Fibroblast of skin of back (primary cell): ENCODE results near the gene C12orf75.
"Not testable (repeated sequence)": the region's sequence is repeated elsewhere in the genome, so short reads cannot be mapped to it uniquely, and the experiment has no call there.

Experiments used
- DNase-seq: peaks from one replicate; pipeline ENCODE4 v3.0.0-alpha.2; 2013

Gene C12orf75

DNA sequence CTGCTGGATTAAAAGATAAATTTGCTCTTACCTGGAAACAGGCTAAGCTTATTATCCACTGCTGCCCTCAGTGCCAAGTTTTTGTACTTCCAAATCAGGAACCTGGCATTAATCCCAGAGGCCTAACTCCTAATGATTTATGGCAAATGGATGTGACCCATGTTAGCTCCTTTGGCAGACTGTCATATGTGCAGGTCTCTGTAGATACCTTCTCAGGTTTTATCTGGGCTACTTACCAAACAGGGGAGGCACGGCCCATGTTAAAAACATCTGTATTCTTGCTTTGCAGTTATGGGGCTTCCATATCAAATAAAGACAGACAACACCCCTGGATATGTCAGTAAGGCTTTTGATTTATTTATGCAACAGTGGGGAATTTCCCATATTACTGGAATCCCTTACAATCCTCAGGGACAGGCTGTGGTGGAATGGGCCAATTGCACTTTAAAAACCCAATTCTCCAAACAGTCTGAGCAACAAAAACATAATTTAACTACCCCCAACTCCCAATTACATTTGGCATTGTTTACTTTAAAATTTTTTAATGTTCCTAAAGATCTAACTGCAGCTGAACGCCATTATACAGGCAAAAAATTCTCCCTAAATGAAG is 19.9 kb upstream of the C12orf75 start:
- not testable (repeated sequence) for DNase-seq

DNA sequence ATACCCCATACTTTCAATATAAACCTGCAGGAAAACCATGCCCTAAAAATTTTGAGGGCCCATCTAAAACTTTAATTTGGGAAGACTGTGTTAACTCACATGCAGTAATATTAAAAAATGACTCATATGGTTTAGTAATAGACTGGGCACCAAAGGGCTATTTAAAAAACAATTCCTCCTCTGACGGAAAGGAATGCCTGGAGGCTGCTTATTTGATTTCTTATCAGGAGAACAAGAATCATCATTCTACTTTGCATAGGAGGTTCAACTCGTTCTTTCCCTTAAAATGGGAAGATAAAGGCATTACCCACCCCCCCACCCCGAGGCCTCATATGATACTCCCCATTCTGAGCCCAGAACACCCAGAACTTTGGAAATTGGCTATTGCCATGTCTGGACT is 18.6 kb upstream of the C12orf75 start:
- DNase-seq, result not testable (repeated sequence)

DNA sequence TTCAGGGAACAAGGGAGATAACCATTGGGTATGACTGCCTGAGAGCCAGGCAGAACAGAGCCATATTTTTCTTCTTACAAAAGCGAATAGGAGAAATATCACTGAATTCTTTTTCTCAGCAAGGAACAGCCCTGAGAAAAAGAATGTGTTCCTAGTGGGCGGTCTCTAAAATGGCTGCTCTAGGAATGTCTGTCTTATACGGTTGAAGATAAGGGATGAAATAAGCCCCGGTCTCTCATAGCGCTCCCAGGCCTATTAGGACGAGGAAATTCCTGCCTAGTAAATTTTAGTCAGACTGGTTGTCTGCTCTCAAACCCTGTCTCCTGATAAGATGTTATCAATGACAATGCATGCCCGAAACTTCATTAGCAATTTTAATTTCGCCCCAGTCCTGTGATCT is 16.7 kb upstream of the C12orf75 start:
- not testable (repeated sequence) for DNase-seq

DNA sequence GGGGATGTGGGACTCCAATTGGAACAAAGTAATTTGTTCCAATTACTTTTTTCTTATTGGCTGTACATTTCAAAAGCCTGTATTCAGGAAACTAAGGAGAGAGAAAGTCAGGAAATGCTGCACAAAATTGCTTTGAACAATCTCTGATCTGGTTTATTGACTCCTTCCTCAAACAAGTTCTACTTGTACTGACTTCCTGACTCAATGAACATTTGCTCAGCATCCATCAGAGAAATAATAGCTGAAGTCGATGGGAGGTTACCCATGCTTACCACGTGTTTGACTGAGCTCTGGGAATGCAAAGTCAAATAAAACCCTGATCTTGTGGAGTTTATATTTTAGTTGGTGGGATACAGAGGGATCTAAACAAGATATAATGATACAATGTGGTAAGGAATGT is 15.4 kb upstream of the C12orf75 start:
- DNase-seq, result no peak

DNA sequence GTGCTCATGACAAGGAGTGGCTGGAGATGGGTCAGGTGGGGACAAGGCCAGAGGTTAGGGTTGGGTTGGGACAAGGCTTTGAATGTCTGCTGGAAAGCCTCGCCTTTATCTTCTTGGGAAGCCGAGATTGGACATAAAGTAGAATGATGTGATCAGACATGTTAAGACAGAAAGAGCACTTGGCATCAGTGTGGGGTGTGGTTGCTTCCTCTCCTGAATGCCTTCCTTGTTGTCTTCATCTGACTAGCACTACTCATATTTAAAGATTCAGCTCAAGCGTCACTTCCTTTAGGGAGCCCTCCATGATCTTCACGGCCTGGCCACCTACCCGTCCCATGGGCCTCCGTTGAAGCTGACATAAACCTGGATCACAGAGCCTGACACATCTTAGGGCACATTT is 14.8 kb upstream of the C12orf75 start:
- no peak for DNase-seq

DNA sequence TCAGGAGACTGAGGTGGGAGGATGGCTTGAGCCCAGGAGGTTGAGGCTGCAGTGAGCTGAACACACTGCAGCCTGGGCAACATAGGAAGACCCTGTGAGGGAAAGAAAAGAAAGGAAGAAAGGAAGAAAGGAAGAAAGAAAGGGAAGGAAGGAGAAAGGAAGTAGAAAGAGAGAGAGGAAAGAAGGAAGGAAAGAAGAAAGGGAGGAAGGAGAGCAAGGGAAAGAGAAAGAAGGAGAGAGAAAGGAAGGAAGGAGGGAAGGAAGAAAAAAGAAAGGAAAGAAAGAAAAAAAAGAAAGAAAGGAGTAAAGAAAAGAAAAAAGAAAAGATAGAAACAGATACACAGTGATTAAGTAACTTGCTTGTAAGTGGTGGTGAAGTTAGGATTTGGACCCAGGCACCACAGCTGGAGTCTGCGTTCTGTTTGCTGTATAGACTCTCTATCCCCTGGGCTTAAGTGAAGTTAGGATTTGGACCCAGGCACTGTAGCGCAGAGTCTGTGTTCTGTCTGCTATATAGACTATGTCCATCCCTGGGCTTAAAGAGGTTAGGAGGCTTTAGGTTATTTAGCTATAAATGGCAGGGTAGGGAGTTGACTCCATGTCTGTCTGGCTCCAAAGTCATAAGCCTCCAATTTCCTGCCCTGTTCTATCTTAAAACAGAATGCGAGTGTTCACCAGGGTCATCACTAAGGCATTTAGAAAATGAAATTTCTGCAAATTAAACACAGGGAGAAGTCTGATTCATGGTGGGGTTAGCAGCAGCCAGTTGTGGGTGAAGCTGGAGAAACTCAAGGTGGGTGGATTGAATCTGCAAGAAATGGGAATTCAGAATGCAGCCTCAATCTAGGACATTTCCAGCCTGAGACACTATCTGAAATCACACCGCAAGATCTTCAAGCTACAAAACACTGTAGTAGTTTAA is 13.3 kb upstream of the C12orf75 start:
- DNase-seq, result peak; percentile 90

DNA sequence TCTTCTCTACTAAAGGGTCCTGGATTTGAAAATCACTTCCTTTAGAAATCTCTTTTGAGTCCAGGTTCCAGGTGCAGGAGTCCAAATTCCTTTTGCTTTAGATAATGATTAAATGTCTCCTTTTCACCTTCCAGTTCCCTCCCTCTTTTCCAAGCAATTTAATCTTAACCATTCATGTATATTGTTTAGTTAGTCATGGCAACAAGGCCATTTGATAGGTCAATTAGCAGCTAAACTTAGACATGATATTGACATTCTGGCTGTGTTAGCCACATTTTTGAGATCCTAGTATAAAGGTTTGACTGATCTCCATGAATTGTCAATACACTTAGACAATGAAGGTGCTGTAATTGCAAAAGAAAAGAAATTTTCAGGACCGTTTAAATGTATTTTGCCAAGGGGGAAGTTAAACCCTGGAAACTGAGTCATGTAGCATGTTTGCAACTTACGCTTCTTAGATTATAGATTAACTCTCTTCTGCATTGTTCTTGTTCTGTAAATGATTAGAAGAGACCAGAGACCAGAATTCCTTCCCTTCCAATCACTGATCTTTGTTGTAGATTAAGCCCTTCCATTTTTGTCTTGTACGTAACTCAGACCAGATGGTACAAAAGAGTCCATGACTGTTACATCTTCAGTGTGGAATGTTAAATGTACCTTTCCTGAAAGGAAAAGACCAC is 12.4 kb upstream of the C12orf75 start:
- DNase-seq, result peak; percentile 55

DNA sequence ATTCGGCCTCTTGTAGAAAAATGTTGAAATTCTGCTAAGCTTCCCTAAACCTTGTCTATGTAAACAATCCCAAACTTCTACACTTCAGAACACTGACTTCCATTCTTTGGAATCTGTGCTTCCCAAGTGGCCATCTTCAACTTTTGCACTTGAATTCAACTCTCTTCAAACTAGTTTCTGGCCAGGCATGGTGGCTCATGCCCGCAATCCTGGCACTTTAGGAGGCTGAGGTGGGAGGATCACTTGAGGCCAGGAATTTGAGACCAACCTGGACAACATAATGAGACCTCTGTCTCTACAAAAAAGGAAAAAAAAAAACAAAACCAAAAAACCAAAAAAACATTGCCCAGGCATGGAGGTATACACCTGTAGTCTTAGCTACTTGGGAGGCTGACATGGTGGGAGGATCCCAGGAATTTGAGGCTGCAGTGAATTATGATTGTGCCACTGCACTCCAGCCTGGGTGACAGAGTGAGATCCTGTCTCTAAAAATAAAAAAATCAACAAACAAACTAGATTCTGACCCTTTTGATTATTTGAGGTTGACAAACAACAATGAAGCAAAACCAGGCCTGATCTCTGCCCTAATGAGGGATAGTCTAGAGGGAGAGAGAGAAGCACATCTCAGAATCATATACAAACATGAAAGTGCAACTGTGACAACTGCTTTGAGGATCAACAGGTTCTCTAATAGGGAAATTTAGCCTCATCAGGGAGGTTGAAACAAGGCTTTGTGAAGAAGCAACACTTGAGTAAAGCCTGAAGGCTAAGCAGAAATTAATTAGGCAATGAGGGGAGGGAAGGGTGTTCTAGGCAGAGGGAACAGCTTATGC is 11.6 kb upstream of the C12orf75 start:
- no peak for DNase-seq

DNA sequence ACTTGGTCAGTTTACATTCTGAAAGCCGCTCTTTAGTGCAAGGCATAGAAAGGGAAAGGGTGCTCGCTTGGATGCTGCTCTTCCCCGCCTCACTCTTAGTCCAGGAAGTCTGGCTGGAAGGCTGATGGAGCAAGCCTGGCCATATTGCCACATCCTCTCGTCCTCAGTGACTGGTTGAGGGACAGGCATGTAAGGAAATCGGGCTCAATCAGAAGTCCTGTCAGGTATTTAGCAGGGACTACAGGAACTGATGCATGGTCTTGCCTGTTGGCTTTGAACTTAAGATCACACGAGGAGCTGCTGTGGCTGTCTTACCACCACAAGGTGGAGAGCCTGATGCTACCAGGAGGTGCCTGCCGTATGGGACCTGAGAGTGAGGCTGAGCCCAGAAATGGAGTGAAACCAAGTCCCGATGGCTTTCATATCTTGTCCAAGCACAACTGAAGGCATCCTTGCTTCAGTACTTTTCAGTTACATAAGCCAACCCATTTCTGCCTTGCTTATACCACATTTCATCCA is 10.7 kb upstream of the C12orf75 start:
- no peak for DNase-seq

DNA sequence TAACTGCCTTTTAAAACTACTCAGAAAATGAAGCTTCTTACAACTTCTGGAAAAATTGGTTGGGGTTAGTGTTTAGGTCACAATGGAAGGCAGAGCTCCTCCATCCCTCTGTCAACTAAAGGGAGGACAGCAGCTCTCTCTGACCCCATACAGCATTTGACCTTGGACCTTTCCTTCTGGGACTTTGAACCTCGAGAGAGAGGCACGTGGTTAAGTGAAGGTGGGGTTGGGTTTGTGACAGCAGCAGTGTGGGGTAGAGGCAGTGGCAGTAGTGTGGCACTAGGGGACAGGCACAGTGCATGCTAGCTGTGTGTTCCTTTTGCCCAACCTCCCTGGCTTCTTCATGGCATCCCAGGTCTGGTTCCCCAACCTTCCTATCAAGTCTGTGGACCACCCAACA is 9.4 kb upstream of the C12orf75 start:
- no peak for DNase-seq

DNA sequence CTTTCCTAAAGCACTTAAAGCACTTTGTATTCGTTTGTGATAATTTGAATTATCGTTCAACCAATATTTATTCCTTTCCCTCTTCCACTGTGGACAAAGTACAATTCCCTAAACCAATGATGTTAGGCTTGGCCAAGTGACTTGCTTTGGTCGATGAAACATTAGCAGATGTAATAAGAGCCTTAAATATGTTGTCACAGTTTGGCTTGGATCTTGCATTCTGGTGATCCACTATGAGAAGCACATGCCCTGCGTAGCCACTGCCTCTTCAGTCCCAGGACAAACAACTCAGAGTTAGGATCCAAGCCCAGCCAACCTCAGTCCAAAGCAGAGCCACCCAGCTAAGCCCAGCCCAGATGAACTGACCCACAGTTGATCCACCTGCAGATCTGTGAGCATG is 8.4 kb upstream of the C12orf75 start:
- DNase-seq, result no peak

DNA sequence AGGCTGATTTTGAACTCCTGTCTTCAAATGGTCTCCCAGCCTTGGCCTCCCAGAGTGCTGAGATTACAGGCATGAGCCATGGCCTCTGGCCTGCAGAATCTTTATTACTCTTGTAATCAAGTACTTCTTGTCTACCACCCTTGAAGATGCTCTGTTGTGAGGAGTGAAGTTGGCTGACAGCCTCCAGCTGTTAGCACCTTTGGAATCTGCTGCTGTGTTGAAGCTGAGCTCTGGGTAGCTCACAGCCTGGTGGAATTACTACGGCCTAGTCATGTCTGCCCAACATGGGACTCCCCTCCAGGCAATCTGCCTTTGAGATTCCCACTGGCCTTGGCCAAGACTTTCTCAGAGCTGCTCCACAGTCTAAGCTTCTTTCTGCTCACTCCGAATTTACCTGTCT is 5.8 kb upstream of the C12orf75 start:
- no peak for DNase-seq

DNA sequence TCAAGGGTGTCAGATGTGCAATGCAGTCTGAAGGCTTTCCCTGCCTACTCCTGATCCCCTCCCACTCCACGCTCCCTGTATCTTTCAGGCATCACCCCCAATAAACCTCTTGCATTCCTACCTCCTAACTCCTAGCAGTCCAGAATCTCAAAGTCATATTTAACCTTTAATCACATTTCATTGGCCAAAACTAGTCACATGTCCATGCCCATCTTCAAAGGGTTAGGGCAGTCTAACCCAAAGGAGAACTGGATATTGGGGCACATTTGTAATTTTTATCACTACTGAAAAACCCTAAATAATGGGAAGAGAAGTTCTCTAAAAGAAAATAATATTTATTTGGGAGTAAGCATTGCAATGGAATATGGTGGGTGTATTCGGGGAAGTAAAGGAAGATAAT is 5.4 kb upstream of the C12orf75 start:
- no peak for DNase-seq

DNA sequence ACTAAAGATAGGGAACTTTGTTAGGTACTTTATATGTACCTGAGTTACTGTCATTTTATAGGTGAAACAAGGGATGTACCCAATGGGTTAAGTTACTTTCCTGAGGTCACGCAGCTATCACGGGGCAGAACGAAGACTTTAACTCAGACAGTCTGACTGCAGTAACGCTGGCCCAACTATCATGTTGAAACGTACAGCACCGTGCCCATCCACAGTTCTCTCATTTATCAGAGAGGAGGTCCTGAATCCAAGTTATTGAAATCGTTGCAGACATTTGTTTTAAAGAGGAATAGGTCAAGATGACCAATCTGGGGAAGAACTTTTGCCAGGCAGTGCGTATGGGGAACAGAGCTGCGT is 587 bp upstream of the C12orf75 start:
- DNase-seq, result no peak

DNA sequence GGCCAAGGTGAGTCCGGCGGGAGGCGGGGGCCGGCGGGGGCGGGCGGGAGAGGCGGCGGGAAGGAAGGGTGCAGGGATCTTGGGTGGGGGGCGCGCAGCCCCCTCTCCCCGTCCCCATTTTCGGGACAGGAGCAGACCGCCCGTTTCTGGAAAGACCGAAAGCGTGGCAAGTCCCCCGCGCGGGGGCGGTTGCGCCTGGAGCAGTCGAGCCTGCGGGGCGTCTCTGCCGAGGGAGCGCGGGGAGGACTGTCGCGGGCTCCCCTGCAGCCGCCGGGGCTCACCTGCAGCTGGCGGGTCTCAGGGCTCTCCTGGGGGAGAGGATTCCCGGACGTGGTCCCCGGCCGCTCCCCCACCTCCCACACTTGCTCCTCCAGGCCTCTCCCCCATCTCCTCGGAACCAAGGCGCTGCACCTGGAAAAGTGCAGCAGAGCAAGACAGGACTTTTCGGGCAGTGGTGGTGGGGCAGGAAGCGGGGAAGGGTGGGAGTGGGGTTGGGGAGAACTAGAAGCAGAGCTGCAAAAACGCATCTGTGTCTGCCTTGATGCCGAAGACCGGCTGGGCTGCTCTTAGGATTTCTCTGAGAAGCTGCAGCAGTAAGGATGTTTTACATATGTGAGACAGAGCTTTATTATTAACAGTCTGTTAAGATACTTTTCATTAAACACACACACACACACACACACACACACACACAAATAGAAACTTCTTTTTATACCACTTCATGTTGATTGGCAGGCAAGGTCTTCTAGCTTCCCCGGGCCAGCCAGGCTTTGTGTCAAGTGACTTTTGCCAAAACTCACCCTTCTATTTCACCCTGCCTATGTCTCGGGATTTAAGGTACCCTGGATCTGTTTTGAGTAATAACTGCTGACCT is 677 bp downstream of the C12orf75 start:
- no peak for DNase-seq

DNA sequence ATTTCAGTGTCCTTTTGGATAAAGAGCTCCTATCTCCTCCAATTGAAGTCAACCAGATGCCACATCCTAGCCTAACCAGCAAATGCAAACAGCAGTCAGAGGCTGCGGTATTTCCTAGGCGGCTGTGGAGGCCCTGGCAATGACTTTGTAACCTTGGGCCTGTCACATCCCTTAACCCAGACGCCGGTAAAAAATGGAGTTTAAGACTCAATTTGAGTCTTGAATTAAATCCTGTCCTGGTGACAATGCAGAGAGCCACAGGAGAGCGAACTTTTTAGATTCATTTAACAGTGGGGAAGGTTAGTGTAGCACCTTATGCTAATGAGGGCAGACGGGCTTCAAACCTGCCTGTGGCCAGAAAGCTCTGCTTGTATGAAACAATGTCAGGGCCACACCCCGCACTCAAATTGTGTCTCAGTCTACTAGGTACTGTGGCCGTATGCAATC is 1.3 kb downstream of the C12orf75 start:
- no peak for DNase-seq

DNA sequence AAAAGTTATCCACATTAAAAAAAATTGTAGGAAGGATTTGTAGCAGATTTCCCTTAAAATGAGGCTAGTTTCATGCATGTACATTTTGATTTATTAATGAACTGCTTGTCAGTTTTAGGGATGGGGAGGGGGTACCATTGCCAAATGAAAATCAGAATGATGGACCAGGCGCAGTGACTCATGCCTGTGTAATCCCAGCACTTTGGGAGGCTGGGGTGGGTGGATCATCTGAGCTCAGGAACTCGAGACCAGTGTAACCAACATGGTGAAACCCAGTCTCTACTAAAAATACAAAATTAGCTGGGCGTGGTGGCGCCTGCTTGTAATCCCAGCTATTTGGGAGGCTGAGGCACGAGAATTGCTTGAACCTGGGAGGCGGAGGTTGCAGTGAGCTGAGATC is 1.8 kb downstream of the C12orf75 start:
- not testable (repeated sequence) for DNase-seq

DNA sequence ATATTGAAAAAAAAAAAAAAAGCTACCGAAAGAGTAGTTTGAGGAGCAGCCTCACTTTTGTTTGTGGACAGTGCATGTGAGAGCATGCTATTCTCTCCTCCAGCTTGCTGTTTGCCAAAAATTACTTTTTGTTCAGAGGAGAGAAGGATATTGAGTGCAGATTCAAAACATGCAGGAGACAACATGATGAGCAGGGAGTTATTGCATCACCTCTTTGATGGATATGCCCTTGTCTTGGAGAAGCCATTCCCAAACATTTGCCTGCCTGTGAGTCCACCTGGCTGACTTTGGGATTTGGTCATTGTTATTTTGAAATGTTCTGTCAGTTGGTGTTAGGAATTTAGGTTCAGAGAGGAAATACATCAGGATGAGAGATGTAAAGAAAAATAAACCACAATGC is 2.4 kb downstream of the C12orf75 start:
- no peak for DNase-seq

DNA sequence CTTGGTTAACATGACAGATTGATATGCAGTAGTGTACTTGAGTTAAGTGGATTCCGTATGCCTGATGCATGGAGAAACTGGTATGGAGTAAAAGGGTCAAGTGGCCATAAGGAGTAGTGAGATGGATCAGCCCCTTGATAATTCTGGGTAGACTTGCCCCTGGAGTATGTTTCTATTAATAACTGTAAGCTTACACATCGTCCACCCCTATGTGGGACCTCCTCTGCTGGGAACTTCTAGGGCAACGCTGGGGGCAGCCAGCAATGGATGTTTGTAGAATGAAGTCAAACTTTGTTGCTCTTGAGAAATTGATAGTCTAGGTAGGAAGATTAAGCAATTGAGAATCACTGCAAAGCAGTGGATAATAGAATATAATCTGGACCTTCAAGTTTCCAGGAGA is 3.5 kb downstream of the C12orf75 start:
- DNase-seq, result peak; percentile 86

DNA sequence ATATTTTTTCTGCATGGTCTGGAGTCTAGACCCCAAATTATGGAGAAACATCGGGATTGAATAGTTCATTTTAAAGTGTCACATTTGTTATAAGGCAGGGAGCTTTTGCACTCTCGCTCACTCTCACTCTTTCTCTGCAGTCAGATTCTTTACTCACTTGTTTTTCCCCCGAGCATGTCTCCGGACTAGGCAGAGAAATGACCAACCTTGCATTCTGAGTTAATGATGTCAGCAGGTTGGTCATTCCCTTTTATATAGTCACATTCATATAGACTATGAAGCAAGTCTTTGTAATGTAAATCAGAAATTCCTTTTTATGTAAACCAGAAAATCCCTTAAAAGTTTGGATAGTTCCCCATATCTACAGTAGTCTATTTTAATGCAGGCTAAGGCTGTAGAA is 4.1 kb downstream of the C12orf75 start:
- peak; percentile 90 for DNase-seq

DNA sequence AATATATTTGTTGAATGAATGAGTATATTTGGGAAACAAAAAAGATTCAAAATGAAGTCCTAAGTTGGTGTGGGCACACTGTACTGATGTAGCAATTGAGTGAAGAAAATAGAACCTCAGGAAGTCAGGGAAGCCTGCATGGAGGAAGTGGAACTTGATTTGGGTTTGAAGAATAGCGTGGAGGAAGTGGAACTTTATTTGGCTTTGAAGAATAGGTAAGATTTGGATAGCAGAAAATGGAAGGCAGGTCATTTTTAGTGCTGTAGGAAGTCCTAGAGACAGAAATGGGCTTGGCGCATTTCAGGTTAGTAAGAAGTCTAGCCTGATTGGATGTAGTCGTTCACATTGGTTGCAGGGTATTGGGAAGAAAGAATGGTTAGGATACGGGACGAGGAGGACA is 5.4 kb downstream of the C12orf75 start:
- DNase-seq, result no peak
